Liver (tissue), 9 donors: ENCODE results near the gene STK24. TPM values are rescaled to one million over a fixed set of nuclear protein-coding genes. Genes with fewer than 3 reads are reported as not detected.

ENCODE experiments used
- DNase-seq: peaks from one replicate; pipeline ENCODE4 v3.0.0-alpha.2; 2017; ENCODE audit warnings: low spot score
- H3K27ac ChIP-seq, 2 donors: one replicate each; pipeline ENCODE4 v1.7.0; 2013; ENCODE audit warnings: inconsistent platforms in 2 of 2, low read length in 2 of 2, control low read depth in 1 of 2, low read depth in 1 of 2, mild to moderate bottlenecking in 1 of 2
- H3K27me3 ChIP-seq, 4 donors: one replicate each; pipeline versions ENCODE4 v1.6.1 to v1.7.0; 2013; ENCODE audit warnings: low read length in 3 of 4, inconsistent platforms in 1 of 4, mild to moderate bottlenecking in 1 of 4, moderate library complexity in 1 of 4; ENCODE audit not compliant: control insufficient read depth in 4 of 4, insufficient read depth in 4 of 4
- H3K36me3 ChIP-seq, 4 donors: one replicate each; pipeline versions ENCODE4 v1.6.1 to v1.7.0; 2013; ENCODE audit warnings: low read length in 3 of 4, mild to moderate bottlenecking in 3 of 4, low read depth in 1 of 4, moderate library complexity in 1 of 4; ENCODE audit not compliant: control insufficient read depth in 4 of 4, insufficient read depth in 3 of 4
- H3K4me1 ChIP-seq, 4 donors: one replicate each; pipeline versions ENCODE4 v1.6.1 to v1.7.0; 2013; ENCODE audit warnings: low read length in 3 of 4, mild to moderate bottlenecking in 3 of 4, moderate library complexity in 1 of 4; ENCODE audit not compliant: control insufficient read depth in 4 of 4, insufficient read depth in 4 of 4
- H3K4me3 ChIP-seq, 3 donors: one replicate each; pipeline versions ENCODE4 v1.6.1 to v1.7.0; 2013; ENCODE audit warnings: low read length in 3 of 3, control low read depth in 1 of 3, low read depth in 1 of 3, mild to moderate bottlenecking in 1 of 3
- H3K9ac ChIP-seq, 2 donors: one replicate each; pipeline ENCODE4 v1.7.0; 2013; ENCODE audit warnings: low read length in 2 of 2, mild to moderate bottlenecking in 2 of 2, moderate library complexity in 2 of 2, control low read depth in 1 of 2, low read depth in 1 of 2
- H3K9me3 ChIP-seq, 4 donors: one replicate each; pipeline versions ENCODE4 v1.6.1 to v1.7.0; 2013; ENCODE audit warnings: low read length in 3 of 4; ENCODE audit not compliant: control insufficient read depth in 4 of 4
- EGR1 ChIP-seq, 2 donors: IDR thresholded peaks; 2 replicates each; pipeline ENCODE4 v1.6.1; 2016 to 2018; ENCODE audit warnings: antibody characterized with exemption in 2 of 2, low read depth in 2 of 2
- FOXA1 ChIP-seq: IDR thresholded peaks from 2 replicates; pipeline ENCODE4 v1.6.1; 2016; ENCODE audit warnings: antibody characterized with exemption
- FOXA2 ChIP-seq: IDR thresholded peaks from 2 replicates; pipeline ENCODE4 v1.6.1; 2016; ENCODE audit warnings: antibody characterized with exemption
- GABPA ChIP-seq, 2 donors: IDR thresholded peaks in 1 of 2; conservative IDR thresholded peaks in 1 of 2; 2 replicates each; pipeline ENCODE4 v1.6.1; 2016; ENCODE audit warnings: antibody characterized with exemption in 2 of 2, mild to moderate bottlenecking in 1 of 2, moderate library complexity in 1 of 2
- HNF4A ChIP-seq, 2 donors: conservative IDR thresholded peaks; 2 replicates each; pipeline ENCODE4 v1.6.1; 2016; ENCODE audit warnings: antibody characterized with exemption in 2 of 2, mild to moderate bottlenecking in 2 of 2
- HNF4G ChIP-seq: IDR thresholded peaks from 2 replicates; pipeline ENCODE4 v1.6.1; 2016; ENCODE audit warnings: antibody characterized with exemption
- JUND ChIP-seq, 2 donors: IDR thresholded peaks; 2 replicates each; pipeline ENCODE4 v1.6.1; 2016; ENCODE audit warnings: antibody characterized with exemption in 2 of 2
- NR2F2 ChIP-seq: IDR thresholded peaks from 2 replicates; pipeline ENCODE4 v1.6.1; 2016; ENCODE audit warnings: antibody characterized with exemption
- RAD21 ChIP-seq, 2 donors: IDR thresholded peaks; 2 replicates each; pipeline ENCODE4 v1.6.1; 2016; ENCODE audit warnings: antibody characterized with exemption in 2 of 2, mild to moderate bottlenecking in 2 of 2
- RXRA ChIP-seq, 2 donors: IDR thresholded peaks; 2 replicates each; pipeline ENCODE4 v1.6.1; 2017 to 2018; ENCODE audit warnings: antibody characterized with exemption in 2 of 2, mild to moderate bottlenecking in 1 of 2
- SP1 ChIP-seq: IDR thresholded peaks from 2 replicates; pipeline ENCODE4 v1.6.1; 2018; ENCODE audit warnings: antibody characterized with exemption, mild to moderate bottlenecking
- TAF1 ChIP-seq: conservative IDR thresholded peaks from 2 replicates; pipeline ENCODE4 v1.6.1; 2016; ENCODE audit warnings: antibody characterized with exemption, mild to moderate bottlenecking
- YY1 ChIP-seq: IDR thresholded peaks from 2 replicates; pipeline ENCODE4 v1.6.1; 2016; ENCODE audit warnings: antibody characterized with exemption, mild to moderate bottlenecking
- WGBS: extraction: QIAGEN DNeasy Blood & Tissue Kit; methylation state at CpG from one replicate; pipeline ENCODE4 v1.1.7; 2013; 5-methylcytosine and 5-hydroxymethylcytosine counted together
- polyA plus RNA-seq, 2 donors: library from polyadenylated mRNA; stranded (reverse) in 1 of 2; unstranded in 1 of 2; fragments of 200-250 nt in 1 of 2; fragments of >200 nt in 1 of 2; fragmentation: Nextera tagmentation in 1 of 2; extraction: Ambion mirVana in 1 of 2; gene quantifications; one replicate each; pipeline versions ENCODE4 v1.2.1 to v1.2.3, GENCODE V29; 2013 to 2015
- total RNA-seq, 2 donors: library from RNA; depleted of rRNA; stranded (reverse); fragments of >200 nt; gene quantifications; one replicate each; pipeline ENCODE4 v1.2.3, GENCODE V29; 2014
- TF ChIP-seq, protein P1 (sequence below): IDR thresholded peaks from 2 replicates; pipeline ENCODE4 v1.6.1; 2016; ENCODE audit warnings: antibody characterized with exemption
- TF ChIP-seq, protein P2 (sequence below): IDR thresholded peaks from 2 replicates; pipeline ENCODE4 v1.6.1; 2016; ENCODE audit warnings: antibody characterized with exemption
- TF ChIP-seq, protein P3 (sequence below): IDR thresholded peaks from 2 replicates; pipeline ENCODE4 v1.6.1; 2016; ENCODE audit warnings: antibody characterized with exemption
- TF ChIP-seq, protein P4 (sequence below): fragments of 150-350 bp; IDR thresholded peaks from 2 replicates; pipeline ENCODE4 v1.5.1; 2017; ENCODE audit warnings: improper control_type of control experiment, low read depth, low read length; ENCODE audit not compliant: missing input control
- TF ChIP-seq, protein P5 (sequence below): IDR thresholded peaks from 2 replicates; pipeline ENCODE4 v1.6.1; 2016; ENCODE audit warnings: antibody characterized with exemption, mild to moderate bottlenecking
- donor health status: healthy.
- donor health status: healthy.
- donor health status: healthy.
- donor health status: healthy.
- donor health status: healthy.

Gene STK24
- total and polyA plus RNA-seq, 4 donors, result 6.4 to 43.3 (median 14.9) TPM

DNA sequence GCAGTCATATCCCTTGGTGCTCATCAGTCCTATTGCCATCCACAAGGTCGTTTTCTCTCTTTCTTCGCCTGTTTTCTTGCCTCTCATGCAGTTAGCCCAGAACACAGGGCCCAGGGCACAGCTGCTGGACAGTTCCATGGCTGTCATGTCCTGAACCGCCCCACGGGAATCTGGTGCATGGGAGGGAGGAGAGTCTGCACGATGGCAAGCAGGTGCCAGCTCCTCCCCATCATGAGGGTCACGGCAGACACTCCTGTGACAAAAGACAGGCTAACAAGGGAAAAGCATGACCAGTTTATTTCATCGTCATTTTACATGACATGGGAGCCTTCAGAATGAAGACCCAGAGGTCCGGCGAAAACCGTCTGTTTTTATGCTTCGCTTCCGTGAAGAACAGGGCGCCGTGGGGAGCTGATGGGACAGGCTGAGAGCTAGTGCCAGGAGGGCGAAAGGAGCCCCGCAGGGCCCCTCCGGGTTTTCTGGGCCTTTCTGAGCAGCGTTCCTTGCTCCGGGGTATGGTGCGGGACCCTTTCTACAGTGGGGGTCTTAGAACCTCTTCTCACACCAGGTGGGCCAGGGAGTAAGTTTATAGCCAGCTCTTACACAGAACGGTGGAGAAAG is 135.7 kb downstream of the STK24 start:
- Histone ChIP-seq H3K9ac (no peak overlapping the region), H3K4me1 (peaks cover 0 to 3% (median 0%) of the 10 kb centered on the region in 4 donors), H3K9me3 (no peaks in the 10 kb centered on the region), H3K4me3 (no peak overlapping the region), H3K27me3 (no peaks in the 10 kb centered on the region), H3K27ac (no peak overlapping the region), H3K36me3 (peaks cover 13 to 62% (median 20%) of the 10 kb centered on the region in 4 donors)
- 91% methylated on average over 21 of the region's 21 CpGs for WGBS
- TF ChIP-seq RXRA (IDR thresholded peaks at IDR 0.05), result no peak
- TF ChIP-seq, protein P1, sequence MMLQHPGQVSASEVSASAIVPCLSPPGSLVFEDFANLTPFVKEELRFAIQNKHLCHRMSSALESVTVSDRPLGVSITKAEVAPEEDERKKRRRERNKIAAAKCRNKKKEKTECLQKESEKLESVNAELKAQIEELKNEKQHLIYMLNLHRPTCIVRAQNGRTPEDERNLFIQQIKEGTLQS, result no peak
- TF ChIP-seq FOXA1, result no peak
- no peak for TF ChIP-seq JUND (IDR thresholded peaks at IDR 0.05)
- no peak for TF ChIP-seq GABPA (IDR thresholded peaks at IDR 0.05 in 1 of 2, conservative IDR thresholded peaks at IDR 0.05 in 1 of 2)
- TF ChIP-seq, protein P2, sequence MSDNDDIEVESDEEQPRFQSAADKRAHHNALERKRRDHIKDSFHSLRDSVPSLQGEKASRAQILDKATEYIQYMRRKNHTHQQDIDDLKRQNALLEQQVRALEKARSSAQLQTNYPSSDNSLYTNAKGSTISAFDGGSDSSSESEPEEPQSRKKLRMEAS, result no peak
- TF ChIP-seq, protein P3, sequence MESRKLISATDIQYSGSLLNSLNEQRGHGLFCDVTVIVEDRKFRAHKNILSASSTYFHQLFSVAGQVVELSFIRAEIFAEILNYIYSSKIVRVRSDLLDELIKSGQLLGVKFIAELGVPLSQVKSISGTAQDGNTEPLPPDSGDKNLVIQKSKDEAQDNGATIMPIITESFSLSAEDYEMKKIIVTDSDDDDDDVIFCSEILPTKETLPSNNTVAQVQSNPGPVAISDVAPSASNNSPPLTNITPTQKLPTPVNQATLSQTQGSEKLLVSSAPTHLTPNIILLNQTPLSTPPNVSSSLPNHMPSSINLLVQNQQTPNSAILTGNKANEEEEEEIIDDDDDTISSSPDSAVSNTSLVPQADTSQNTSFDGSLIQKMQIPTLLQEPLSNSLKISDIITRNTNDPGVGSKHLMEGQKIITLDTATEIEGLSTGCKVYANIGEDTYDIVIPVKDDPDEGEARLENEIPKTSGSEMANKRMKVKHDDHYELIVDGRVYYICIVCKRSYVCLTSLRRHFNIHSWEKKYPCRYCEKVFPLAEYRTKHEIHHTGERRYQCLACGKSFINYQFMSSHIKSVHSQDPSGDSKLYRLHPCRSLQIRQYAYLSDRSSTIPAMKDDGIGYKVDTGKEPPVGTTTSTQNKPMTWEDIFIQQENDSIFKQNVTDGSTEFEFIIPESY, result no peak
- no peak for TF ChIP-seq TAF1
- no peak for TF ChIP-seq FOXA2
- no peak for TF ChIP-seq YY1
- no peak for TF ChIP-seq HNF4G
- no peak for TF ChIP-seq EGR1 (IDR thresholded peaks at IDR 0.05; ENCODE audit: low read depth in 2 of 2)
- TF ChIP-seq NR2F2, result no peak
- TF ChIP-seq, protein P4, sequence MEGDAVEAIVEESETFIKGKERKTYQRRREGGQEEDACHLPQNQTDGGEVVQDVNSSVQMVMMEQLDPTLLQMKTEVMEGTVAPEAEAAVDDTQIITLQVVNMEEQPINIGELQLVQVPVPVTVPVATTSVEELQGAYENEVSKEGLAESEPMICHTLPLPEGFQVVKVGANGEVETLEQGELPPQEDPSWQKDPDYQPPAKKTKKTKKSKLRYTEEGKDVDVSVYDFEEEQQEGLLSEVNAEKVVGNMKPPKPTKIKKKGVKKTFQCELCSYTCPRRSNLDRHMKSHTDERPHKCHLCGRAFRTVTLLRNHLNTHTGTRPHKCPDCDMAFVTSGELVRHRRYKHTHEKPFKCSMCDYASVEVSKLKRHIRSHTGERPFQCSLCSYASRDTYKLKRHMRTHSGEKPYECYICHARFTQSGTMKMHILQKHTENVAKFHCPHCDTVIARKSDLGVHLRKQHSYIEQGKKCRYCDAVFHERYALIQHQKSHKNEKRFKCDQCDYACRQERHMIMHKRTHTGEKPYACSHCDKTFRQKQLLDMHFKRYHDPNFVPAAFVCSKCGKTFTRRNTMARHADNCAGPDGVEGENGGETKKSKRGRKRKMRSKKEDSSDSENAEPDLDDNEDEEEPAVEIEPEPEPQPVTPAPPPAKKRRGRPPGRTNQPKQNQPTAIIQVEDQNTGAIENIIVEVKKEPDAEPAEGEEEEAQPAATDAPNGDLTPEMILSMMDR, result no peak
- TF ChIP-seq, protein P5, sequence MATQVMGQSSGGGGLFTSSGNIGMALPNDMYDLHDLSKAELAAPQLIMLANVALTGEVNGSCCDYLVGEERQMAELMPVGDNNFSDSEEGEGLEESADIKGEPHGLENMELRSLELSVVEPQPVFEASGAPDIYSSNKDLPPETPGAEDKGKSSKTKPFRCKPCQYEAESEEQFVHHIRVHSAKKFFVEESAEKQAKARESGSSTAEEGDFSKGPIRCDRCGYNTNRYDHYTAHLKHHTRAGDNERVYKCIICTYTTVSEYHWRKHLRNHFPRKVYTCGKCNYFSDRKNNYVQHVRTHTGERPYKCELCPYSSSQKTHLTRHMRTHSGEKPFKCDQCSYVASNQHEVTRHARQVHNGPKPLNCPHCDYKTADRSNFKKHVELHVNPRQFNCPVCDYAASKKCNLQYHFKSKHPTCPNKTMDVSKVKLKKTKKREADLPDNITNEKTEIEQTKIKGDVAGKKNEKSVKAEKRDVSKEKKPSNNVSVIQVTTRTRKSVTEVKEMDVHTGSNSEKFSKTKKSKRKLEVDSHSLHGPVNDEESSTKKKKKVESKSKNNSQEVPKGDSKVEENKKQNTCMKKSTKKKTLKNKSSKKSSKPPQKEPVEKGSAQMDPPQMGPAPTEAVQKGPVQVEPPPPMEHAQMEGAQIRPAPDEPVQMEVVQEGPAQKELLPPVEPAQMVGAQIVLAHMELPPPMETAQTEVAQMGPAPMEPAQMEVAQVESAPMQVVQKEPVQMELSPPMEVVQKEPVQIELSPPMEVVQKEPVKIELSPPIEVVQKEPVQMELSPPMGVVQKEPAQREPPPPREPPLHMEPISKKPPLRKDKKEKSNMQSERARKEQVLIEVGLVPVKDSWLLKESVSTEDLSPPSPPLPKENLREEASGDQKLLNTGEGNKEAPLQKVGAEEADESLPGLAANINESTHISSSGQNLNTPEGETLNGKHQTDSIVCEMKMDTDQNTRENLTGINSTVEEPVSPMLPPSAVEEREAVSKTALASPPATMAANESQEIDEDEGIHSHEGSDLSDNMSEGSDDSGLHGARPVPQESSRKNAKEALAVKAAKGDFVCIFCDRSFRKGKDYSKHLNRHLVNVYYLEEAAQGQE, result no peak
- no peak for TF ChIP-seq RAD21 (IDR thresholded peaks at IDR 0.05)
- no peak for TF ChIP-seq SP1
- no peak for TF ChIP-seq HNF4A (conservative IDR thresholded peaks at IDR 0.05)
- DNase-seq, result no peak
